SK-N-SH (cell line): ENCODE data around the gene GUCA2B. TPM values are rescaled to one million over a fixed set of nuclear protein-coding genes. Genes with fewer than 3 reads are reported as not detected.

Experiments
- CTCF ChIA-PET: fragments of 300-600, 350-600 bp; formaldehyde crosslinking; extraction: SDS; loops from one replicate; lab custom pipeline; 2021; lab: Yijun Ruan, JAX
- POLR2A ChIA-PET: fragments of 350-600 bp; sonication (Branson Sonifier 250); formaldehyde crosslinking; extraction: SDS; loops from one replicate; lab custom pipeline; 2020; ENCODE audit warnings: antibody characterized with exemption, inconsistent platforms; lab: Yijun Ruan, JAX
- DNase-seq: peaks from one replicate; pipeline ENCODE4 v3.0.0; 2012
- H2AFZ ChIP-seq: fragments of 200-600 bp; sonication (generic); 2 replicates; pipeline ENCODE4 v1.8.1; 2016; ENCODE audit warnings: antibody characterized with exemption, mild to moderate bottlenecking, low read depth
- H3F3A ChIP-seq: fragments of 200-600 bp; sonication (generic); replicated peaks from 2 replicates; pipeline ENCODE3; 2016; ENCODE audit warnings: antibody characterized with exemption, mild to moderate bottlenecking; ENCODE audit not compliant: insufficient read depth
- H3K27ac ChIP-seq, 2 experiments: fragments of 200-500 bp in 1 of 2; fragments of 200-600 bp in 1 of 2; sonication (Bioruptor generic) in 1 of 2; sonication (generic), shearing (Covaris generic) in 1 of 2; 2 replicates each; pipeline versions ENCODE4 v1.5.1 to v1.6.1; 2014 to 2016; ENCODE audit warnings: low read depth in 2 of 2, inconsistent platforms in 1 of 2, low read length in 1 of 2, mild to moderate bottlenecking in 1 of 2, mixed read lengths in 1 of 2
- H3K27me3 ChIP-seq: fragments of 200-600 bp; sonication (generic), shearing (Covaris generic); 2 replicates; pipeline ENCODE4 v1.6.1; 2016; ENCODE audit warnings: mixed run types; ENCODE audit not compliant: insufficient read depth
- H3K36me3 ChIP-seq, 2 experiments: fragments of 200-500 bp in 1 of 2; fragments of 200-600 bp in 1 of 2; sonication (Bioruptor generic) in 1 of 2; sonication (generic) in 1 of 2; replicated peaks in 1 of 2; 2 replicates each; pipeline versions ENCODE3 to v1.5.1; 2014 to 2016; ENCODE audit warnings: low read length in 1 of 2, mild to moderate bottlenecking in 1 of 2; ENCODE audit not compliant: insufficient read depth in 2 of 2, control insufficient read depth in 1 of 2
- H3K4me1 ChIP-seq, 2 experiments: fragments of 200-500 bp in 1 of 2; fragments of 200-600 bp in 1 of 2; sonication (Bioruptor generic) in 1 of 2; sonication (generic), shearing (Covaris generic) in 1 of 2; 2 replicates each; pipeline versions ENCODE4 v1.5.1 to v1.6.1; 2014 to 2016; ENCODE audit warnings: low read depth in 1 of 2, low read length in 1 of 2, mixed run types in 1 of 2; ENCODE audit not compliant: insufficient read depth in 2 of 2, control insufficient read depth in 1 of 2
- H3K4me2 ChIP-seq: fragments of 200-600 bp; sonication (generic), shearing (Covaris generic); 2 replicates; pipeline ENCODE4 v1.6.1; 2017; ENCODE audit warnings: mixed run types
- H3K4me3 ChIP-seq, 2 experiments: fragments of 200-500 bp in 1 of 2; fragments of 200-600 bp in 1 of 2; sonication (Bioruptor generic) in 1 of 2; sonication (generic), shearing (Covaris generic) in 1 of 2; 2 replicates each; pipeline versions ENCODE4 v1.5.1 to v1.8.1; 2014 to 2016; ENCODE audit warnings: low read depth in 2 of 2, inconsistent platforms in 1 of 2, low read length in 1 of 2, mild to moderate bottlenecking in 1 of 2, mixed read lengths in 1 of 2, moderate library complexity in 1 of 2
- H3K79me2 ChIP-seq: fragments of 200-600 bp; sonication (generic); 2 replicates; pipeline ENCODE4 v1.8.1; 2017; ENCODE audit warnings: mild to moderate bottlenecking; ENCODE audit not compliant: insufficient read depth
- H3K9ac ChIP-seq: fragments of 200-600 bp; sonication (generic); 2 replicates; pipeline ENCODE4 v1.6.1; 2017; ENCODE audit warnings: mixed run types
- H3K9me2 ChIP-seq: fragments of 200-600 bp; sonication (generic); 2 replicates; pipeline ENCODE4 v1.6.1; 2017; ENCODE audit warnings: mixed run types
- H3K9me3 ChIP-seq: fragments of 200-600 bp; sonication (generic); 2 replicates; pipeline ENCODE4 v1.6.1; 2017; ENCODE audit warnings: mixed run types, mild to moderate bottlenecking, moderate library complexity
- H4K20me1 ChIP-seq: fragments of 200-600 bp; sonication (generic); 2 replicates; pipeline ENCODE4 v1.6.1; 2017; ENCODE audit warnings: mild to moderate bottlenecking, mixed run types; ENCODE audit not compliant: insufficient read depth
- CTCF ChIP-seq: fragments of 200-600 bp; sonication (generic); IDR thresholded peaks from 2 replicates; pipeline ENCODE4 v1.6.1; 2017; ENCODE audit warnings: antibody characterized with exemption, mild to moderate bottlenecking, moderate library complexity
- ELF1 ChIP-seq: IDR thresholded peaks from 2 replicates; pipeline ENCODE4 v1.4.0; 2012
- EP300 ChIP-seq, 2 experiments: IDR thresholded peaks; 2 replicates each; pipeline versions ENCODE4 v1.4.0 to v1.6.1; 2012; ENCODE audit warnings: borderline replicate concordance in 1 of 2, low read depth in 1 of 2, low read length in 1 of 2
- EZH2phosphoT487 ChIP-seq: fragments of 200-600 bp; sonication (generic); IDR thresholded peaks from 2 replicates; pipeline ENCODE4 v1.6.1; 2017; ENCODE audit warnings: low read depth, mixed run types, mild to moderate bottlenecking, antibody characterized with exemption, moderate library complexity, borderline replicate concordance
- FOSL2 ChIP-seq: IDR thresholded peaks from 2 replicates; pipeline ENCODE4 v1.4.0; 2012; ENCODE audit warnings: low read depth, mild to moderate bottlenecking, moderate library complexity, borderline replicate concordance
- FOXJ3 ChIP-seq: sonication (generic); formaldehyde crosslinking; IDR thresholded peaks from 2 replicates; pipeline ENCODE4 v1.5.1; 2020; ENCODE audit warnings: mild to moderate bottlenecking, missing genetic modification reagents
- IRF3 ChIP-seq: fragments of 150-350 bp; IDR thresholded peaks from 2 replicates; pipeline ENCODE4 v1.6.1; 2016; ENCODE audit warnings: mild to moderate bottlenecking, low read depth, low read length
- JUND ChIP-seq: IDR thresholded peaks from 2 replicates; pipeline ENCODE4 v1.4.0; 2012
- MAX ChIP-seq: IDR thresholded peaks from 2 replicates; pipeline ENCODE4 v1.4.0; 2012; ENCODE audit warnings: low read depth
- MEF2A ChIP-seq: IDR thresholded peaks from 2 replicates; pipeline ENCODE4 v1.4.0; 2012; ENCODE audit warnings: low read depth, borderline replicate concordance
- NFIC ChIP-seq: IDR thresholded peaks from 2 replicates; pipeline ENCODE4 v1.4.0; 2012; ENCODE audit warnings: borderline replicate concordance
- NRF1 ChIP-seq: IDR thresholded peaks from 2 replicates; pipeline ENCODE4 v1.6.1; 2012; ENCODE audit warnings: low read depth, mild to moderate bottlenecking, low read length
- PBX3 ChIP-seq: IDR thresholded peaks from 2 replicates; pipeline ENCODE4; 2012
- POLR2AphosphoS5 ChIP-seq: IDR thresholded peaks from 2 replicates; pipeline ENCODE4 v1.6.1; 2012; ENCODE audit warnings: low read depth, low read length
- RAD21 ChIP-seq: IDR thresholded peaks from 2 replicates; pipeline ENCODE4 v1.6.1; 2012; ENCODE audit warnings: mild to moderate bottlenecking, low read length
- SIN3A ChIP-seq: IDR thresholded peaks from 2 replicates; pipeline ENCODE4 v1.6.1; 2012; ENCODE audit warnings: low read depth, mild to moderate bottlenecking, low read length, moderate library complexity, borderline replicate concordance
- TCF12 ChIP-seq: IDR thresholded peaks from 2 replicates; pipeline ENCODE4 v1.4.0; 2012
- TEAD4 ChIP-seq: IDR thresholded peaks from 2 replicates; pipeline ENCODE4 v1.4.0; 2012; ENCODE audit warnings: mild to moderate bottlenecking, borderline replicate concordance; ENCODE audit not compliant: insufficient read depth
- USF2 ChIP-seq: fragments of 150-350 bp; IDR thresholded peaks from 2 replicates; pipeline ENCODE4 v1.6.1; 2017; ENCODE audit warnings: antibody characterized with exemption, low read length, low read depth, borderline replicate concordance
- ZBTB33 ChIP-seq: IDR thresholded peaks from 2 replicates; pipeline ENCODE4 v1.4.0; 2012; ENCODE audit warnings: low read depth, borderline replicate concordance
- WGBS: methylation state at CpG from one replicate; pipeline ENCODE4 v1.1.6; 2017; ENCODE audit warnings: low lambda C conversion rate; 5-methylcytosine and 5-hydroxymethylcytosine counted together
- polyA plus RNA-seq, 3 experiments: library from polyadenylated mRNA; depleted of rRNA; stranded (reverse); fragments of >200 nt; gene quantifications; 2 replicates each; pipeline ENCODE4 v1.2.3, GENCODE V29; 2012

The GUCA2B gene
- polyA plus RNA-seq, 1 of the 3 experiments (the other 2 are of a cell fraction), result not detected

GRCh38 chr1:42150651-42151050, 2.6 kb upstream of the GUCA2B start:
- no peaks in the 10 kb centered on the region for H3F3A ChIP-seq
- H3K4me2 ChIP-seq, result no peak overlapping the region
- POLR2A ChIA-PET, result no interaction called here
- H4K20me1 ChIP-seq, result no peaks in the 10 kb centered on the region
- H3K79me2 ChIP-seq, result no peaks in the 10 kb centered on the region
- H3K9me3 ChIP-seq, result no peaks in the 10 kb centered on the region
- no peak overlapping the region for H2AFZ ChIP-seq
- no peaks in the 10 kb centered on the region for H3K36me3 ChIP-seq
- CTCF ChIA-PET, result interaction anchor here (1.5 to 2.2 kb wide), 2 partner anchors 20 to 23 kb away, joined by 3 to 12 read pairs; no protein-coding TSS in a partner anchor
- no peak overlapping the region for H3K9ac ChIP-seq
- H3K27me3 ChIP-seq, result peaks cover 16% of the 10 kb centered on the region
- H3K4me1 ChIP-seq, result no peaks in the 10 kb centered on the region
- H3K9me2 ChIP-seq, result no peaks in the 10 kb centered on the region
- H3K27ac ChIP-seq, result no peak overlapping the region
- H3K4me3 ChIP-seq, result no peak overlapping the region
- 81% methylated on average over 3 of the region's 5 CpGs for WGBS
- no peak for DNase-seq
- no peak for TF ChIP-seq POLR2AphosphoS5
- TF ChIP-seq EZH2phosphoT487, result no peak
- no peak for TF ChIP-seq IRF3
- no peak for TF ChIP-seq SIN3A
- no peak for TF ChIP-seq TCF12
- no peak for TF ChIP-seq MEF2A
- no peak for TF ChIP-seq RAD21
- TF ChIP-seq EP300 (IDR thresholded peaks at IDR 0.05; ENCODE audit: borderline replicate concordance in 1 of 2, low read depth in 1 of 2, low read length in 1 of 2), result no peak
- no peak for TF ChIP-seq ELF1
- no peak for TF ChIP-seq NFIC
- no peak for TF ChIP-seq TEAD4
- no peak for TF ChIP-seq CTCF
- TF ChIP-seq FOSL2, result no peak
- TF ChIP-seq PBX3, result no peak
- TF ChIP-seq, all 33 proteins: peak for 0

GRCh38 chr1:42152119-42152518, 1.1 kb upstream of the GUCA2B start:
- Histone ChIP-seq H3K27me3 (peaks cover 16% of the 10 kb centered on the region), H3K4me2 (no peak overlapping the region), H4K20me1 (no peaks in the 10 kb centered on the region), H3K9me2 (no peaks in the 10 kb centered on the region), H3K36me3 (no peaks in the 10 kb centered on the region), H2AFZ (no peak overlapping the region), H3K79me2 (no peaks in the 10 kb centered on the region), H3F3A (no peaks in the 10 kb centered on the region), H3K9me3 (no peaks in the 10 kb centered on the region), H3K9ac (no peak overlapping the region), H3K4me1 (no peaks in the 10 kb centered on the region), H3K4me3 (no peak overlapping the region), H3K27ac (no peak overlapping the region)
- DNase-seq, result no peak
- ChIA-PET POLR2A (no interaction called here), CTCF (interaction anchor here (1.3 to 1.5 kb wide), 3 partner anchors 11 to 596 kb away, joined by 3 to 5 read pairs (median 3); no protein-coding TSS in a partner anchor)
- 46% methylated on average over 2 of the region's 3 CpGs for WGBS
- TF ChIP-seq IRF3 (no peak), ZBTB33 (no peak), MAX (no peak), FOXJ3 (CRISPR knock-in tag) (no peak), JUND (no peak), NRF1 (no peak), USF2 (no peak), RAD21 (no peak), TCF12 (no peak)
